GM12878 (cell line): Measurements from ENCODE around the gene ATP5F1A. TPM values are rescaled to one million over a fixed set of nuclear protein-coding genes. Genes with fewer than 3 reads are reported as not detected.

Source experiments
- BCL11A ChIP-seq: IDR thresholded peaks from 2 replicates; pipeline ENCODE4 v1.6.1; 2011; ENCODE audit warnings: low read depth, low read length
- BCL3 ChIP-seq: IDR thresholded peaks from 2 replicates; pipeline ENCODE4 v1.6.1; 2011; ENCODE audit warnings: borderline replicate concordance, low read depth, mild to moderate bottlenecking, moderate library complexity, low read length; ENCODE audit not compliant: insufficient read depth, poor library complexity, severe bottlenecking
- BHLHE40 ChIP-seq, 2 experiments: fragments of 450-650 bp in 1 of 2; IDR thresholded peaks; 2 replicates each; pipeline ENCODE4 v1.6.1; 2011 to 2017; ENCODE audit warnings: low read depth in 2 of 2, borderline replicate concordance in 1 of 2, improper control_type of control experiment in 1 of 2, low read length in 1 of 2, mild to moderate bottlenecking in 1 of 2
- CBFB ChIP-seq: IDR thresholded peaks from 2 replicates; pipeline ENCODE4 v1.6.1; 2016; ENCODE audit warnings: antibody characterized with exemption, low read depth
- CREM ChIP-seq: IDR thresholded peaks from 2 replicates; pipeline ENCODE4 v1.6.1; 2014; ENCODE audit warnings: antibody characterized with exemption, low read depth
- CTCF ChIP-seq, 3 experiments: IDR thresholded peaks in 2 of 3; conservative IDR thresholded peaks in 1 of 3; 2 replicates each; pipeline ENCODE4 v1.5.1; 2011; ENCODE audit warnings: low read depth in 3 of 3, low read length in 3 of 3, mild to moderate bottlenecking in 3 of 3, control low read depth in 2 of 3, moderate library complexity in 2 of 3, inconsistent platforms in 1 of 3, mixed read lengths in 1 of 3; ENCODE audit not compliant: control insufficient read depth in 2 of 3, insufficient read depth in 1 of 3; ENCODE audit errors: extremely low read depth in 1 of 3
- EED ChIP-seq: sonication (generic); IDR thresholded peaks from 2 replicates; pipeline ENCODE4 v1.6.1; 2016; ENCODE audit warnings: antibody characterized with exemption, low read depth
- ELK1 ChIP-seq: IDR thresholded peaks from 2 replicates; pipeline ENCODE4 v1.6.1; 2012; ENCODE audit warnings: low read depth, low read length, improper control_type of control experiment
- FOS ChIP-seq: IDR thresholded peaks from 3 replicates; pipeline ENCODE4 v1.6.1; 2011; ENCODE audit warnings: borderline replicate concordance; ENCODE audit not compliant: insufficient read length; ENCODE audit errors: extremely low read depth
- FOXM1 ChIP-seq: IDR thresholded peaks from 2 replicates; pipeline ENCODE4 v1.6.1; 2012; ENCODE audit warnings: low read depth, mild to moderate bottlenecking, inconsistent platforms, low read length, moderate library complexity
- HSF1 ChIP-seq: fragments of 150-350 bp; IDR thresholded peaks from 2 replicates; pipeline ENCODE4 v1.6.1; 2014; ENCODE audit warnings: mild to moderate bottlenecking, low read depth, low read length
- IRF4 ChIP-seq: IDR thresholded peaks from 2 replicates; pipeline ENCODE4 v1.6.1; 2011; ENCODE audit warnings: low read depth, low read length
- JUNB ChIP-seq: IDR thresholded peaks from 2 replicates; pipeline ENCODE4 v1.6.1; 2016; ENCODE audit warnings: antibody characterized with exemption, mild to moderate bottlenecking
- MAX ChIP-seq: IDR thresholded peaks from 2 replicates; pipeline ENCODE4 v1.6.1; 2012; ENCODE audit warnings: low read depth, low read length, improper control_type of control experiment
- MEF2A ChIP-seq: IDR thresholded peaks from 2 replicates; pipeline ENCODE4 v1.6.1; 2011; ENCODE audit warnings: low read depth, mild to moderate bottlenecking, low read length, moderate library complexity; ENCODE audit not compliant: insufficient read depth
- MTA3 ChIP-seq: IDR thresholded peaks from 2 replicates; pipeline ENCODE4 v1.6.1; 2012; ENCODE audit warnings: low read length, inconsistent platforms, borderline replicate concordance
- NFIC ChIP-seq: IDR thresholded peaks from 2 replicates; pipeline ENCODE4 v1.6.1; 2012; ENCODE audit warnings: low read depth, mild to moderate bottlenecking, inconsistent platforms, low read length, moderate library complexity
- NFXL1 ChIP-seq: fragments of 450-650 bp; IDR thresholded peaks from 2 replicates; pipeline ENCODE4 v1.6.1; 2017; ENCODE audit warnings: antibody characterized with exemption, mild to moderate bottlenecking, borderline replicate concordance
- PML ChIP-seq: IDR thresholded peaks from 2 replicates; pipeline ENCODE4 v1.6.1; 2012; ENCODE audit warnings: low read length, inconsistent platforms
- SMAD5 ChIP-seq: IDR thresholded peaks from 2 replicates; pipeline ENCODE4 v1.6.1; 2016; ENCODE audit warnings: antibody characterized with exemption, low read depth
- TARDBP ChIP-seq: IDR thresholded peaks from 2 replicates; pipeline ENCODE4 v1.6.1; 2016; ENCODE audit warnings: borderline replicate concordance
- ZBTB4 ChIP-seq: fragments of 450-650 bp; formaldehyde crosslinking; IDR thresholded peaks from 2 replicates; pipeline ENCODE4 v1.4.0; 2022; ENCODE audit warnings: mild to moderate bottlenecking, moderate library complexity
- polyA plus RNA-seq, 11 experiments: library from polyadenylated mRNA; depleted of rRNA in 4 of 11; unstranded in 6 of 11; stranded (reverse) in 5 of 11; fragments of >200 nt; fragmentation: Nextera tagmentation in 4 of 11; fragmentation: Illumina TruSeq in 1 of 11; extraction: Ambion mirVana in 4 of 11; extraction: Trizol in 1 of 11; gene quantifications; 1 replicate in 1 of 11; 2 replicates in 10 of 11; pipeline versions ENCODE4 v1.2.1 to v1.2.3, GENCODE V29; 2011 to 2016; ENCODE audit warnings: inconsistent platforms in 2 of 11, missing spikeins in 2 of 11, low read depth in 1 of 11
- total RNA-seq, 4 experiments: library from RNA; depleted of rRNA in 3 of 4; stranded (reverse); fragments of >200 nt in 3 of 4; fragmentation: Illumina TruSeq in 1 of 4; extraction: Trizol in 1 of 4; gene quantifications; 2 replicates each; pipeline versions ENCODE4 v1.2.1 to v1.2.3, GENCODE V29; 2013 to 2021

ATP5F1A gene
- total and polyA plus RNA-seq, 10 of the 15 experiments (the other 5 are each of a cell fraction or from before 2014, with no cell fraction given), result 592 to 1,161 (median 723) TPM

GRCh38 chr18:46069524-46069923 is 28.6 kb downstream of the ATP5F1A start (continued):
- TF ChIP-seq ELK1 (no peak), IRF4 (peak; percentile 78; the same call in 1 of the 2 replicates), BCL3 (peak; percentile 32), SMAD5 (no peak), FOXM1 (peak; percentile 57; the same call in 1 of the 2 replicates), NFXL1 (no peak), MEF2A (0 out of 2 replicates have a peak, but pooled peaks have one; percentile 38), EED (peak; percentile 52; the same call in 1 of the 2 replicates), JUNB (peak; percentile 90), FOS (no peak), TARDBP (no peak), CBFB (peak; percentile 60; the same call in 1 of the 2 replicates), HSF1 (no peak), CREM (peak; percentile 52; the same call in 1 of the 2 replicates), PML (no peak), ZBTB4 (CRISPR knock-in tag) (no peak), BCL11A (peak; percentile 61; the same call in 1 of the 2 replicates), BHLHE40 (IDR thresholded peaks at IDR 0.05; ENCODE audit: borderline replicate concordance in 1 of 2, low read depth in 2 of 2, low read length in 1 of 2) (no peak), CTCF (IDR thresholded peaks at IDR 0.05 in 2 of 3, conservative IDR thresholded peaks at IDR 0.05 in 1 of 3; ENCODE audit: control insufficient read depth in 2 of 3, extremely low read depth in 1 of 3, insufficient read depth in 1 of 3, low read depth in 3 of 3, low read length in 3 of 3) (no peak), MAX (no peak), MTA3 (no peak), NFIC (peak; percentile 91)
